NCI-H2107 treated with DMSO at 0.1 percent for 48 hours (cell line): ENCODE measurements around the gene CBLL2.
"Not testable (repeated sequence)": the region's sequence is repeated elsewhere in the genome, so short reads cannot be mapped to it uniquely, and the experiment has no call there.

ENCODE experiments used
- DNase-seq: peaks from one replicate; lab custom pipeline; 2025; ENCODE audit not compliant: unreplicated experiment; lab: John Stamatoyannopoulos, UW

CBLL2 gene

DNA sequence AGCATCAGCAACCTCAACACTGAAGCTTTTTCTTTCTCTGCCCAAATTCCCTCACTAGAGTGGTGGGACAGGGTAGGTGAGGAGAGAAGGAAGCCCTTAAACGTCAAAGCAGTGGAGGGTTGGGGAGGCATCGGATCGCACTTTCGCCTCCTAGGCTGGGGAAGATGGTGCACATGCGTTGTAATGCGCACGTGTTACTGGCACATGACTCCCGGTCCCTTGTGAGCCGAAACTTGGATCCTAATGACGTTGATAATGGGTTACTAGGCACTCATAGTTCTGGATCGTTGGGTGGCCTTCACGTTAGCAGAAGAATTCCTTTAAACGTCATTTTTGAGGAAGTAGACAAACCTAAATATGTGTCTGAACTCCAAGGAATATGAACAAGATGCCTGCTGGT lies at the start of gene CBLL2:
Gene CBLL2, plus strand, starts transcription at position 301 of the 400 bp plus-strand sequence. Its CDS starts 79 bp downstream, at position 380.
- DNase-seq, result no peak

DNA sequence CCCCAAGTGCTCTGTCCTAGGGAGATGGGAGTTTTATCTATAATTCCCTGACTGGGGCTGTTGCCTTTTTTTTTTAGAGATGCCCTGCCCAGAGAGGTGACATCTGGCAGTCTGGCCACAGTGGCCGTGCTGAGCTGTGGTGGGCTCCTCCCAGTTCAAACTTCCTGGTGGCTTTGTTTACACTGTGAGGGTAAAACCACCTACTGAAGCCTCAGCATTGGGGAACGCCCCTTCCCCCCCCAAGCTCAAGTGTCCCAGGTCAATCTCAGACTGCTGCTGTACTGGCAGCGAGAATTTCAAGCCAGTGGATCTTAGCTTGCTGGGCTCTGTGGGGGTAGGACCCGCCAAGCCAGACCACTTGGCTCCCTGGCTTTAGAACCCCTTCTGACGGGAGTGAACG lies 38.3 kb upstream of the CBLL2 start:
- no peak for DNase-seq

DNA sequence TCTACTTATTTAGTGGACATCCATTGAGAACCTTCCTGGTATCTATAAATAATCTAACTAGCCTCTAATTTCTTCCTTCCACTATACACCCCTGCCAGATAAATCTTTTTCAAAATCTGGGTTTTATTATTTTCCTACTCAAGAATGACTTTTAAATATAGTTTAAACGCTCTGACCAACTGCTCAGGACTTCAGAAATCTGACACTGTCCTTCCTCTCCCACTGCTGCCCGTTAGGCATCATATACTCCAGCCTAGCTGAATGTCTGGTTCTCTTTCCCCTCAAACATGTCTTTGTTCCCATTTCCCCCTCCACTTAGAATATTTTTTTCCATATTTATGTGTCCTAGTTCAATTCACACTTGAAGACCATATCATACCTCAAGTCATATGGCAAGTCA lies 35.2 kb upstream of the CBLL2 start:
- DNase-seq, result no peak

DNA sequence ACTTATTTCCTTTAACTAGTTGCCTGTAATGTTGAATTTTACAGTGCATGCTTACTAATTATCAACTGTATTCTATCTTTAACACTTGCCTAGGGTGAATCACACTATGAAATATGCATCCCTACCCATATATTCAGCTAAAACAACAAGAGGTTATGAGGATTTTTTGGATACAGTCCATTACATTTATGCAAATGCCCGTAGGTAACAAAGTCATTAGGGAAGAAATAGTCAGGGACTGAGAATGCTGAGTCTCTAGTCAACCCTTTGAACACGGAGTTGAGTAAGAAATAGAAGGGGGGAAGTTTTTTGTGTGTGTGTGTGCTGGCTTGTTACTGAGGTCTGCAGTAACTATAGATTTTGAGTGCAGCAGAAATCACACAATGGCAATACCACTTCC lies 26.1 kb upstream of the CBLL2 start:
- DNase-seq, result no peak

- no peak for DNase-seq
Measured at GRCh38 chrX:22247169-22247568, 25.5 kb upstream of the CBLL2 start.

GRCh38 chrX:22248401-22248800 lies 24.3 kb upstream of the CBLL2 start:
- no peak for DNase-seq

DNA sequence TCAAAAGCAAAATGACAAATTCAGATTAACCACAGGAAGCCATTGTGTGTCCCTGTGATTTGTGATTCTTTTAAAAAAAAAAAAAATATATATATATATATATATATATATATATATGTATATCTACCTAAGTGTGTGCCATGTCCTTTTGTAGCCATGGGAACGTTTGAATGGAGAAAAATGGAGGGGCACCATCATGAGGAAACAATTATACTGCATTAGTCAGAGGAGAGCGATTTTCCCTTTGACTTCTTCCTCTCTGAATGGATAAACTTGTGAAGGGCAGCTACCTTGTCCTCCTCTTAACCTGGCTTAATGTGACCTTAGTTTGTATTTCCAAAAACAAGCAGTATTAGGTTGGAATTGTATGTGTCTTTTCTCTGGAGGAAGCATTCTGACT lies 23.3 kb upstream of the CBLL2 start:
- DNase-seq, result no peak

- no peak for DNase-seq
Measured at GRCh38 chrX:22268706-22269105, 4.0 kb upstream of the CBLL2 start.

GRCh38 chrX:22273714-22274317 lies 1.1 kb downstream of the CBLL2 start:
- no peak for DNase-seq

GRCh38 chrX:22276781-22277180 lies 4.1 kb downstream of the CBLL2 start:
- DNase-seq, result no peak

- DNase-seq, result no peak
Measured at GRCh38 chrX:22278375-22278774, 5.7 kb downstream of the CBLL2 start.

- not testable (repeated sequence) for DNase-seq
Measured at GRCh38 chrX:22289209-22289608, 16.5 kb downstream of the CBLL2 start.

GRCh38 chrX:22296871-22297270 lies 24.2 kb downstream of the CBLL2 start:
- DNase-seq, result no peak

DNA sequence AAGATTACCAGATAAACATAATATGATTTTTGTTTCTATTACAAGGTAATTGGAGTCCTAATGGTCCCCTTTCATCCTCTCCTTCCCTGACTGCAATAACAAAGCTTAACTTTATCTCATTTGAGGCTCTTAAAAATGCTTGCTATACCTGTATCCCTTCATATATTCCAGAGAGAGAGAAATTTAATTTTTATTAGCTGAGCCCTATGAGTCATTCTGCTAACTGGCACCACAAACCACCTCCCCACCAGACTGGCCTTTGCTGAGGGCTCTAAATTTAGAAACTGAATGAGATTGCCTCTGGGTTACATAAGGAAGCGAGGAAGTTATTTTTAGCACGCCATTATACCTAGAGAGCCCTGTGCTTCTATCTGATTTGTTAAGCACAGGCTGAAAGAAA lies 27.4 kb downstream of the CBLL2 start:
- DNase-seq, result peak; percentile 89

- DNase-seq, result no peak
Measured at GRCh38 chrX:22310779-22311178, 38.1 kb downstream of the CBLL2 start.

- no peak for DNase-seq
Measured at GRCh38 chrX:22313766-22314165, 41.1 kb downstream of the CBLL2 start.

- no peak for DNase-seq
Measured at GRCh38 chrX:22314211-22314610, 41.5 kb downstream of the CBLL2 start.

DNA sequence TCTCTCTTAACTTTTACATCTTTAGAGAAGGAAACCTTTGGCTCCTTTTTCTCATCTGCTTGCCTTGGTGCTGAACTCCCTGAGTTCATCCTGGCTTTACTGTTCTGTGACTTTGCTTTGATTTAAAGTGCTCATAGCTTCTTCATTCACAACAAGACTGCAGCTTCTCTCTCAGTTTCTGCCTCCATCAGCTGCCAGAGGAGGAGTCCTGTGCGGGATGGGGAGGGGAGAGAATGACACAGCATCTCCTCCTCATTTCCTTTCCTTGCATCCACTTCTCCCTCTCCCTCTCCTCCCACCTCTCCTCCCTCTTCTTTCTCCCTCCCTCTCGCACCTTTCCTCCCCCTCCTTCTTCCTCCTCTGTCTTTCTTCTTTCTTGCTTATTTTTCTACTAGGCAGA lies 42.0 kb downstream of the CBLL2 start:
- no peak for DNase-seq

DNA sequence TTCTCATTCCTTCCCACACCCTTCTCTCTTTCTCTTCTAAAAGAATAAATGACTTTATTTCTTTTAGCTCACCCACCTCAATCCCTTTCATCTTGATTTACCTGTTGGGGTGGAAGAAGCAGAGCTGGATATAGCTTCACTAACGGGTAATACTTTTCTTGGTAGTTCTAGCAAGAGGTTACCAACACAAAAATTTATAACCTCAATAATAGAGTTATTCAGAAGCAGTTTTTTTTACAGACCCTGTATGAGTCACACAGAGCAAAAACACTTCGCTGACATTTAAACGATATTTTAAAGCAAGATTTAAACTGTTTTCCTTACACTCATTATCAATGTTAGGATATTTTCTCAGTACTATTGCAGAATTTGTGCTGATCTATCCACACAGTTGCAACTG lies 42.4 kb downstream of the CBLL2 start:
- no peak for DNase-seq

- no peak for DNase-seq
Measured at GRCh38 chrX:22320236-22320873, 47.6 kb downstream of the CBLL2 start.

DNA sequence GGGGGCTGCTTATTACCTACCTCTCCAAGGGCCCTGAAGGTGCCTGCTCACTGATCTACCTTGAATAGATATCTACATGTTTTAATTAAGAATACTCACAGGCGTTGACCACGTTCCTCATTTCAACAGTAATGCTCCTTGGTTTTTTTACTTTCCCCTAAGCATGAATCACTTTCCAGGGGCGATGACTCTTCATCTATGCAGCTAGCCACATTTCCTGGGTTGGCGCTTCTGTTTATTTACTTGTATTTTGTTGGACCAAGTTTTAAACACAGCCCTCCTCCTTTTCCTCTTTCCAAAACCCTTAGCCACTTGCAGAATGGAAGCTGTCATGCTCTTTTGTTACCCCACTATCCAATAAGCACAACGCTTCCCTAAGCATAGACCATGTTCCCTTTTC lies 50.8 kb downstream of the CBLL2 start:
- no peak for DNase-seq
